Ovary (tissue), 3 donors: Measurements from ENCODE around the gene MAGI1.

Source experiments
- EP300 ChIP-seq: sonication (generic); formaldehyde crosslinking; IDR thresholded peaks from one replicate; pipeline ENCODE4 v1.6.1; 2017; ENCODE audit warnings: antibody characterized with exemption
- POLR2A ChIP-seq: fragments of 450-650 bp; IDR thresholded peaks from one replicate; pipeline ENCODE4 v1.6.1; 2017; ENCODE audit warnings: antibody characterized with exemption, mild to moderate bottlenecking, moderate library complexity
- TF ChIP-seq, protein P1 (sequence below), 3 donors: fragments of 450-650 bp in 2 of 3; fragments of 200-600 bp in 1 of 3; IDR thresholded peaks; one replicate each; pipeline versions ENCODE4 v1.5.1 to v1.8.0; 2016 to 2022; ENCODE audit warnings: antibody characterized with exemption in 3 of 3, mild to moderate bottlenecking in 1 of 3
- donor health status: DM: no; HTN: no; CAD: no.

DNA sequence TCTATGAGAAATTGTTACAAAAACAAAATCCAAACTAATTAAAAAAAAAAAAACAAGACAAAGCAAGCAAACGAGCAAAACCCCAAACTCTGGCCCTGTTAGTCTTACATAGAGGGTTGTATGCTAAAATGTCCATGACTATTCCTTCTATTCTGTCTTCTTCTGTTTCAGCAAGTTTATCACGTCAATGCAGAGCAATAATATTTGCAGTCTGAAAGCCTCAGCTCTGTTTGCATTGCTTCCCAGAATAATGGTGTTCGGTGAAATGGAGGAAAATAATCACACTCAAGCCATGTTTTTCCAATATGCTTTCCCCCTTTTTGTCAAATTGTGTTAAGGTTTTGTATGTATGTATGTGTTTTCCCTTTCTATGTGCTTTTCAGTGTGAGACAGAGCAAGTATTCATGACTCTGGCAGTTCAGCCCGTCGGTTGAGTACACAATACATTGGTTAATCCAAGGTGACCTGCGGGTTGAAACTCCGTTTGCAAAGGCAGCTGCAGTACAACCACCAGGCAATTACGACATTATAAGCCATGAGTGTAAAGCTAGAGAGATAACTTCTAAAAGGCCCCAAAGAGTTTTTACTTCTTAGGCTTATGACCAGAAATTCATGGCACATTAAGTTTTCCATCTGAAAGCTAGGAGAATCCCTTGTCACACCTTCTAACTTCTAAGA is 34.9 kb upstream of the MAGI1 start:
- TF ChIP-seq, protein P1, sequence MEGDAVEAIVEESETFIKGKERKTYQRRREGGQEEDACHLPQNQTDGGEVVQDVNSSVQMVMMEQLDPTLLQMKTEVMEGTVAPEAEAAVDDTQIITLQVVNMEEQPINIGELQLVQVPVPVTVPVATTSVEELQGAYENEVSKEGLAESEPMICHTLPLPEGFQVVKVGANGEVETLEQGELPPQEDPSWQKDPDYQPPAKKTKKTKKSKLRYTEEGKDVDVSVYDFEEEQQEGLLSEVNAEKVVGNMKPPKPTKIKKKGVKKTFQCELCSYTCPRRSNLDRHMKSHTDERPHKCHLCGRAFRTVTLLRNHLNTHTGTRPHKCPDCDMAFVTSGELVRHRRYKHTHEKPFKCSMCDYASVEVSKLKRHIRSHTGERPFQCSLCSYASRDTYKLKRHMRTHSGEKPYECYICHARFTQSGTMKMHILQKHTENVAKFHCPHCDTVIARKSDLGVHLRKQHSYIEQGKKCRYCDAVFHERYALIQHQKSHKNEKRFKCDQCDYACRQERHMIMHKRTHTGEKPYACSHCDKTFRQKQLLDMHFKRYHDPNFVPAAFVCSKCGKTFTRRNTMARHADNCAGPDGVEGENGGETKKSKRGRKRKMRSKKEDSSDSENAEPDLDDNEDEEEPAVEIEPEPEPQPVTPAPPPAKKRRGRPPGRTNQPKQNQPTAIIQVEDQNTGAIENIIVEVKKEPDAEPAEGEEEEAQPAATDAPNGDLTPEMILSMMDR (IDR thresholded peaks at IDR 0.05): no peak
- TF ChIP-seq POLR2A (no peak), EP300 (no peak)
